SK-N-SH (cell line): Measurements from ENCODE around the gene TRPV2.

ENCODE experiments used
- CTCF ChIP-seq: fragments of 200-600 bp; sonication (generic); IDR thresholded peaks from 2 replicates; pipeline ENCODE4 v1.6.1; 2017; ENCODE audit warnings: antibody characterized with exemption, mild to moderate bottlenecking, moderate library complexity
- POLR2AphosphoS5 ChIP-seq: IDR thresholded peaks from 2 replicates; pipeline ENCODE4 v1.6.1; 2012; ENCODE audit warnings: low read depth, low read length

GRCh38 chr17:16417399-16417798 is 2.0 kb downstream of the TRPV2 start:
- no peak for TF ChIP-seq POLR2AphosphoS5
- TF ChIP-seq CTCF, result no peak
